Hepatocyte (in vitro differentiated cells): ENCODE data around the gene EDA2R. TPM values are rescaled to one million over a fixed set of nuclear protein-coding genes. Genes with fewer than 3 reads are reported as not detected.

Experiments used
- DNase-seq: peaks from one replicate; pipeline ENCODE4 v3.0.0-alpha.2; 2016; ENCODE audit warnings: low spot score
- H2AFZ ChIP-seq: fragments of 200-600 bp; sonication (generic); 2 replicates; pipeline ENCODE4 v1.6.0; 2016; ENCODE audit warnings: antibody characterized with exemption, mild to moderate bottlenecking
- H3K27ac ChIP-seq: fragments of 200-600 bp; sonication (generic); 2 replicates; pipeline ENCODE4 v1.5.1; 2016; ENCODE audit warnings: mild to moderate bottlenecking
- H3K27me3 ChIP-seq: fragments of 200-600 bp; sonication (generic); 2 replicates; pipeline ENCODE4 v1.6.1; 2016
- H3K36me3 ChIP-seq: fragments of 200-600 bp; sonication (generic); replicated peaks from 2 replicates; pipeline ENCODE4 v1.5.1; 2016; ENCODE audit warnings: low read depth; ENCODE audit not compliant: insufficient read depth
- H3K4me1 ChIP-seq: fragments of 200-600 bp; sonication (generic); 2 replicates; pipeline ENCODE4 v1.5.1; 2016; ENCODE audit warnings: mild to moderate bottlenecking, moderate library complexity; ENCODE audit not compliant: insufficient read depth
- H3K4me2 ChIP-seq: fragments of 200-600 bp; sonication (generic); 2 replicates; pipeline ENCODE4 v1.6.0; 2016
- H3K4me3 ChIP-seq: fragments of 200-600 bp; sonication (generic); 2 replicates; pipeline ENCODE4 v1.5.1; 2016; ENCODE audit warnings: mild to moderate bottlenecking
- H3K79me2 ChIP-seq: fragments of 200-600 bp; sonication (generic); 2 replicates; pipeline ENCODE4 v1.6.0; 2017; ENCODE audit warnings: mild to moderate bottlenecking
- H3K9me2 ChIP-seq: fragments of 200-600 bp; sonication (generic); replicated peaks from 2 replicates; pipeline ENCODE4 v1.6.0; 2017; ENCODE audit warnings: mild to moderate bottlenecking; ENCODE audit not compliant: insufficient read depth
- H3K9me3 ChIP-seq: fragments of 200-600 bp; sonication (generic); 2 replicates; pipeline ENCODE4 v1.5.1; 2016; ENCODE audit warnings: low read depth, mild to moderate bottlenecking
- H4K20me1 ChIP-seq: fragments of 200-600 bp; sonication (generic); 2 replicates; pipeline ENCODE4 v1.6.0; 2016; ENCODE audit warnings: mild to moderate bottlenecking; ENCODE audit not compliant: insufficient read depth, poor library complexity, severe bottlenecking
- CTCF ChIP-seq: fragments of 200-600 bp; sonication (generic); IDR thresholded peaks from 2 replicates; pipeline ENCODE4 v1.5.1; 2016; ENCODE audit warnings: antibody characterized with exemption, mild to moderate bottlenecking; ENCODE audit not compliant: poor library complexity
- EZH2 ChIP-seq: fragments of 200-600 bp; sonication (generic); IDR thresholded peaks from 2 replicates; pipeline ENCODE4 v1.6.1; 2016; ENCODE audit warnings: antibody characterized with exemption, mild to moderate bottlenecking, borderline replicate concordance
- EZH2phosphoT487 ChIP-seq: fragments of 200-600 bp; sonication (generic); IDR thresholded peaks from one replicate; pipeline ENCODE4 v1.6.1; 2018; ENCODE audit warnings: antibody characterized with exemption, mild to moderate bottlenecking, low read depth, moderate library complexity; ENCODE audit not compliant: unreplicated experiment, severe bottlenecking
- WGBS: methylation state at CpG from one replicate; pipeline ENCODE4 v1.1.6; 2016; ENCODE audit warnings: low lambda C conversion rate; ENCODE audit errors: missing lambda C conversion rate; 5-methylcytosine and 5-hydroxymethylcytosine counted together
- polyA plus RNA-seq: library from polyadenylated mRNA; unstranded; fragments of >200 nt; fragmentation: Nextera tagmentation; extraction: Ambion mirVana; gene quantifications from 2 replicates; pipeline ENCODE4 v1.2.1, GENCODE V29; 2016
- total RNA-seq: library from RNA; depleted of rRNA; stranded (reverse); fragments of >200 nt; gene quantifications from 2 replicates; pipeline ENCODE4 v1.2.3, GENCODE V29; 2014

EDA2R gene
- total RNA-seq: 4.8 and 6.7 TPM in 2 replicates
- 2.3 and 5.5 TPM in 2 replicates for polyA plus RNA-seq

- peak; percentile 64 for DNase-seq
- H3K27ac ChIP-seq: peak within 1 kb of the TSS; percentile 81
- H3K9me3 ChIP-seq: no peaks in the 10 kb centered on the region
- no peak within 1 kb of the TSS for H2AFZ ChIP-seq
- peaks cover 9% of the 10 kb centered on the region for H3K79me2 ChIP-seq
- H3K36me3 ChIP-seq: no peaks in the 10 kb centered on the region
- peak within 1 kb of the TSS; percentile 82 for H3K4me2 ChIP-seq
- no peak for TF ChIP-seq EZH2
- TF ChIP-seq CTCF: no peak
- TF ChIP-seq EZH2phosphoT487: no peak
- peak within 1 kb of the TSS; percentile 42 for H3K4me3 ChIP-seq
- 45% methylated on average over 24 of the region's 32 CpGs for WGBS
- H3K9me2 ChIP-seq: no peaks in the 10 kb centered on the region
- H3K27me3 ChIP-seq: no peaks in the 10 kb centered on the region
- no peaks in the 10 kb centered on the region for H3K4me1 ChIP-seq
- H4K20me1 ChIP-seq: no peaks in the 10 kb centered on the region
Observed at GRCh38 chrX:66638591-66639500, at the start of gene EDA2R. EDA2R (minus strand) TSS chrX:66639078; CDS start chrX:66616020, 23,058 bp downstream.

- TF ChIP-seq CTCF (no peak), EZH2 (no peak), EZH2phosphoT487 (no peak)
- H3K27me3 ChIP-seq: no peaks in the 10 kb centered on the region
- H2AFZ ChIP-seq: no peak overlapping the region
- H3K4me3 ChIP-seq: no peak overlapping the region
- H3K9me2 ChIP-seq: no peaks in the 10 kb centered on the region
- no peaks in the 10 kb centered on the region for H3K4me1 ChIP-seq
- H3K27ac ChIP-seq: no peak overlapping the region
- H4K20me1 ChIP-seq: no peaks in the 10 kb centered on the region
- H3K36me3 ChIP-seq: no peaks in the 10 kb centered on the region
- no peak overlapping the region for H3K4me2 ChIP-seq
- H3K9me3 ChIP-seq: no peaks in the 10 kb centered on the region
- DNase-seq: no peak
- WGBS: 48% methylated on average over 2 of the region's 2 CpGs
- H3K79me2 ChIP-seq: no peaks in the 10 kb centered on the region
Observed at GRCh38 chrX:66684196-66684595, 45.3 kb upstream of the EDA2R start.

GRCh38 chrX:66680451-66680850, 41.6 kb upstream of the EDA2R start:
- Histone ChIP-seq H3K9me2 (no peaks in the 10 kb centered on the region), H3K4me2 (no peak overlapping the region), H3K4me1 (no peaks in the 10 kb centered on the region), H4K20me1 (no peaks in the 10 kb centered on the region), H3K9me3 (no peaks in the 10 kb centered on the region), H3K27ac (no peak overlapping the region), H3K4me3 (no peak overlapping the region), H3K36me3 (no peaks in the 10 kb centered on the region), H2AFZ (no peak overlapping the region), H3K27me3 (no peaks in the 10 kb centered on the region), H3K79me2 (no peaks in the 10 kb centered on the region)
- 59% methylated on average over 2 of the region's 2 CpGs for WGBS
- DNase-seq: no peak
- TF ChIP-seq EZH2: no peak
- TF ChIP-seq EZH2phosphoT487: no peak
- no peak for TF ChIP-seq CTCF
